HG02870 (cell line): ENCODE results near the gene LILRB4.
"Not testable (repeated sequence)": the region's sequence is repeated elsewhere in the genome, so short reads cannot be mapped to it uniquely, and the experiment has no call there.

Source experiments
- ATAC-seq: cut with Tn5 transposase; IDR thresholded peaks from one replicate; pipeline ENCODE4 v1.9.1; 2021; ENCODE audit warnings: mild to moderate bottlenecking, moderate library complexity; ENCODE audit not compliant: unreplicated experiment

Gene LILRB4

GRCh38 chr19:54648129-54648528 lies 14.7 kb upstream of the LILRB4 start:
- ATAC-seq, result no peak

- ATAC-seq, result no peak
These were observed 12.6 kb upstream of the LILRB4 start for GRCh38 chr19:54650108-54650655.

GRCh38 chr19:54653181-54653809 lies 9.5 kb upstream of the LILRB4 start:
- no peak for ATAC-seq

- no peak for ATAC-seq
These were observed 8.1 kb upstream of the LILRB4 start for GRCh38 chr19:54654447-54655321.

- no peak for ATAC-seq
These were observed 3.5 kb upstream of the LILRB4 start for GRCh38 chr19:54659300-54659699.

- ATAC-seq, result no peak
These were observed 2.5 kb upstream of the LILRB4 start for GRCh38 chr19:54660306-54660705.

GRCh38 chr19:54660964-54661363 lies 1.8 kb upstream of the LILRB4 start:
- no peak for ATAC-seq

GRCh38 chr19:54661846-54662481 lies 821 bp upstream of the LILRB4 start:
- ATAC-seq, result no peak

- no peak for ATAC-seq
These were observed 2.7 kb downstream of the LILRB4 start for GRCh38 chr19:54665530-54665929.

- no peak for ATAC-seq
These were observed 4.4 kb downstream of the LILRB4 start for GRCh38 chr19:54667217-54667616.

- no peak for ATAC-seq
These were observed 5.6 kb downstream of the LILRB4 start for GRCh38 chr19:54668353-54668752.

- ATAC-seq, result no peak
These were observed 8.0 kb downstream of the LILRB4 start for GRCh38 chr19:54670576-54671357.

- ATAC-seq, result no peak
These were observed 10.4 kb downstream of the LILRB4 start for GRCh38 chr19:54673222-54673621.

- no peak for ATAC-seq
These were observed 11.3 kb downstream of the LILRB4 start for GRCh38 chr19:54674021-54674617.

- not testable (repeated sequence) for ATAC-seq
These were observed 13.5 kb downstream of the LILRB4 start for GRCh38 chr19:54676210-54676834.

- ATAC-seq, result no peak
These were observed 14.4 kb downstream of the LILRB4 start for GRCh38 chr19:54677217-54677616.

GRCh38 chr19:54681596-54681995 lies 18.8 kb downstream of the LILRB4 start:
- not testable (repeated sequence) for ATAC-seq

GRCh38 chr19:54682306-54682856 lies 19.6 kb downstream of the LILRB4 start:
- no peak for ATAC-seq

GRCh38 chr19:54684527-54684926 lies 21.7 kb downstream of the LILRB4 start:
- no peak for ATAC-seq
